ENCODE results near the gene VPS13A.
"Not testable (repeated sequence)": the region's sequence is repeated elsewhere in the genome, so short reads cannot be mapped to it uniquely, and the experiment has no call there.

VPS13A gene

DNA sequence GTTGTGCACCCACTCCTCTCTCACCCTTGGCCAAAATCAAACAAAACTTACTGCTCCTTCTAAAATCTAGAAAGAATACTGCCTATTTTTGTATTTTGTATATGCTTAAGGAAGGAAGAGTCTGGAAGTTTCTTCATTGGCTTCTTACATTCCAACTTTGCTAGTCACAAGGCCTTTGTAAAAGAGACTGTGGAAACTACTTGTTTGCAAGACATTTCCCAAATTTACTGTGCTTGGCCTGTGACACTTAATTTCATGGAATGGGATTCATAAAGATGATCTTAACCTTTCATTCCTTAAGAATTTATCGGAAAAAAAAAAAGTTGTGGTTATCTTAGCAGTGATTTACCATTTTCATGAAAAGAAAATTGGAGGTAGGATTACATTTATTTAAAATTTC, 208.9 kb downstream of the VPS13A start:
- no peak overlapping the region for H3K27ac ChIP-seq (ENCODE audit: low read depth, low read length)
- no peaks in the 10 kb centered on the region for H3K9me3 ChIP-seq (ENCODE audit: control insufficient read depth, insufficient read depth, low read depth, low read length)
- no peak overlapping the region for H3K9ac ChIP-seq (ENCODE audit: low read length)
- H3K27me3 ChIP-seq (ENCODE audit: control insufficient read depth, insufficient read depth, low read length) = no peaks in the 10 kb centered on the region
- no peaks in the 10 kb centered on the region for H3K4me1 ChIP-seq (ENCODE audit: control insufficient read depth, insufficient read depth, low read length)
- peaks cover 8% of the 10 kb centered on the region; the same call in 1 of the 2 replicates for H3K36me3 ChIP-seq (ENCODE audit: control insufficient read depth, insufficient read depth, low read length)
- H3K4me3 ChIP-seq (ENCODE audit: low read depth, low read length) = no peak overlapping the region

- Histone ChIP-seq H3K4me3 (ENCODE audit: low read depth, low read length) (no peak overlapping the region), H3K4me1 (ENCODE audit: control insufficient read depth, insufficient read depth, low read length) (no peaks in the 10 kb centered on the region), H3K27ac (ENCODE audit: low read depth, low read length) (no peak overlapping the region), H3K9me3 (ENCODE audit: control insufficient read depth, insufficient read depth, low read depth, low read length) (no peaks in the 10 kb centered on the region), H3K27me3 (ENCODE audit: control insufficient read depth, insufficient read depth, low read length) (no peaks in the 10 kb centered on the region), H3K36me3 (ENCODE audit: control insufficient read depth, insufficient read depth, low read length) (no peaks in the 10 kb centered on the region), H3K9ac (ENCODE audit: low read length) (no peak overlapping the region)
Measured at GRCh38 chr9:77391834-77392233, 214.5 kb downstream of the VPS13A start.

- Histone ChIP-seq H3K9ac (ENCODE audit: low read length) (no peak overlapping the region), H3K36me3 (ENCODE audit: control insufficient read depth, insufficient read depth, low read length) (no peaks in the 10 kb centered on the region), H3K27me3 (ENCODE audit: control insufficient read depth, insufficient read depth, low read length) (no peaks in the 10 kb centered on the region), H3K9me3 (ENCODE audit: control insufficient read depth, insufficient read depth, low read depth, low read length) (no peaks in the 10 kb centered on the region), H3K4me1 (ENCODE audit: control insufficient read depth, insufficient read depth, low read length) (no peaks in the 10 kb centered on the region), H3K4me3 (ENCODE audit: low read depth, low read length) (no peak overlapping the region), H3K27ac (ENCODE audit: low read depth, low read length) (no peak overlapping the region)
Measured at GRCh38 chr9:77392328-77392727, 215.0 kb downstream of the VPS13A start.

- H3K36me3 ChIP-seq (ENCODE audit: control insufficient read depth, insufficient read depth, low read length); H3K27me3 ChIP-seq (ENCODE audit: control insufficient read depth, insufficient read depth, low read length); H3K9ac ChIP-seq (ENCODE audit: low read length); H3K9me3 ChIP-seq (ENCODE audit: control insufficient read depth, insufficient read depth, low read depth, low read length); H3K27ac ChIP-seq (ENCODE audit: low read depth, low read length); H3K4me1 ChIP-seq (ENCODE audit: control insufficient read depth, insufficient read depth, low read length); H3K4me3 ChIP-seq (ENCODE audit: low read depth, low read length): not testable (repeated sequence)
Measured at GRCh38 chr9:77398581-77398980, 221.2 kb downstream of the VPS13A start.

DNA sequence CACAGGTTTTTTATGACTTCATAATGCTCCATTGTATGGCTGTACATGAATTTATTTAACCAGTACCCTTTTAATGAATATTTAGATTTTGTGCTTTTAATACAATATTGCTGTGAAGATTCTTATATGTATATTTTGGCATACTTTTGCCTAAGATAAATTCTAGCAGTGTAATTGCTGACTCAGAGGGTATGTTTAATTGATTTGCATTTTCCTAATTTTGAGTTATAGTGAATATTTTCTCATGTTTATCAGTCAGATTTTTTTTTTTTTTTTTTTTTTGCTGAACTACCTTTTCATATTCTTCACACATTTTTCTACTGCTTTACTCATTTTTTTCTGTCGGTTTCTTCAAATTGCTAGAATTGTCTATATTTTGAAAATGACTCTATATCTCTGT, 222.6 kb downstream of the VPS13A start:
- no peaks in the 10 kb centered on the region; the same call in 1 of the 2 replicates for H3K36me3 ChIP-seq (ENCODE audit: control insufficient read depth, insufficient read depth, low read length)
- no peaks in the 10 kb centered on the region for H3K4me1 ChIP-seq (ENCODE audit: control insufficient read depth, insufficient read depth, low read length)
- no peak overlapping the region for H3K9ac ChIP-seq (ENCODE audit: low read length)
- no peak overlapping the region for H3K4me3 ChIP-seq (ENCODE audit: low read depth, low read length)
- H3K9me3 ChIP-seq (ENCODE audit: control insufficient read depth, insufficient read depth, low read depth, low read length) = no peaks in the 10 kb centered on the region
- H3K27me3 ChIP-seq (ENCODE audit: control insufficient read depth, insufficient read depth, low read length) = no peaks in the 10 kb centered on the region
- no peak overlapping the region for H3K27ac ChIP-seq (ENCODE audit: low read depth, low read length)

DNA sequence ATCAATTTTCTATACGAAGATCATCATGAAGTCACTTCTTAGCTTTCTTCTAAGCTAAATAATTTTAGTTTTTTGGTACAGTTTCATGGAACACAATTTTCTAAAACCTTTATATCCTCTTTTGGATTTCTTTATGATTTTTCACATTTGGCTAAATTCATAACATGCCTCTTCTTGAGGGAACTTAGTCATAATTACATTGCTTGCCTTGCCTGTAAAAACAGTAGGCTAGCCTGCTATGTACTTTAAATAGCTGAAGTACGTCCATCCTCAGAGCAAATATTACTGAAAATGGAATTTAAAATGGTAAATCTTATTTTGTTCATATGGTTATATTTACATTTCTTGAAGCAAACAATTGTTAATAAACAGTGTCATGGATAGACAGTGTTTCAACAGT, 225.0 kb downstream of the VPS13A start:
- H3K9ac ChIP-seq (ENCODE audit: low read length) = no peak overlapping the region
- no peak overlapping the region for H3K27ac ChIP-seq (ENCODE audit: low read depth, low read length)
- H3K27me3 ChIP-seq (ENCODE audit: control insufficient read depth, insufficient read depth, low read length) = no peaks in the 10 kb centered on the region
- peaks cover 4% of the 10 kb centered on the region; the same call in 1 of the 2 replicates for H3K9me3 ChIP-seq (ENCODE audit: control insufficient read depth, insufficient read depth, low read depth, low read length)
- no peak overlapping the region for H3K4me3 ChIP-seq (ENCODE audit: low read depth, low read length)
- no peaks in the 10 kb centered on the region for H3K4me1 ChIP-seq (ENCODE audit: control insufficient read depth, insufficient read depth, low read length)
- H3K36me3 ChIP-seq (ENCODE audit: control insufficient read depth, insufficient read depth, low read length) = peaks cover 18% of the 10 kb centered on the region

DNA sequence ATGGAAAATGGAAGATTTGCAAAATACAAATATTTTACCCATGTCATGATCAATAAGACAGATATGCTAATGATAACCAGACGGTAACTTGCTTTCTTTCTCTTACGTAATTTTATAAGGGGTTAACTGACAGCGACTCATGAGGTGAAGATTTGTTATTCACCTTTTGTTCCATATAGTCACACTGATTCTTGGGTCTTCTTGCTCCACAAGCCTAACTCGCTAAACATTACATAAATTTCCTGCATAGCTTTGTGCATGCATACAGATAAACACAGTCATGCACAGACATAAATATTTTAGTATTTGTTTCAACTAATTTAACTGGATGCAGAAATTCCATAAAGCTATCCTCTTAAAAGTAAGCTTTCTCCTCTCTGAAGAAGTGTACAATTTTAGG, 225.9 kb downstream of the VPS13A start:
- Histone ChIP-seq H3K4me1 (ENCODE audit: control insufficient read depth, insufficient read depth, low read length) (no peaks in the 10 kb centered on the region), H3K27ac (ENCODE audit: low read depth, low read length) (no peak overlapping the region), H3K4me3 (ENCODE audit: low read depth, low read length) (no peak overlapping the region), H3K9me3 (ENCODE audit: control insufficient read depth, insufficient read depth, low read depth, low read length) (peaks cover 9% of the 10 kb centered on the region), H3K9ac (ENCODE audit: low read length) (no peak overlapping the region), H3K27me3 (ENCODE audit: control insufficient read depth, insufficient read depth, low read length) (no peaks in the 10 kb centered on the region), H3K36me3 (ENCODE audit: control insufficient read depth, insufficient read depth, low read length) (peaks cover 26% of the 10 kb centered on the region)

- not testable (repeated sequence) for H3K27me3 ChIP-seq (ENCODE audit: control insufficient read depth, insufficient read depth, low read length); H3K4me1 ChIP-seq (ENCODE audit: control insufficient read depth, insufficient read depth, low read length); H3K4me3 ChIP-seq (ENCODE audit: low read depth, low read length); H3K27ac ChIP-seq (ENCODE audit: low read depth, low read length); H3K9ac ChIP-seq (ENCODE audit: low read length)
- Histone ChIP-seq H3K36me3 (ENCODE audit: control insufficient read depth, insufficient read depth, low read length) (peaks cover 29% of the 10 kb centered on the region), H3K9me3 (ENCODE audit: control insufficient read depth, insufficient read depth, low read depth, low read length) (peaks cover 13% of the 10 kb centered on the region)
Measured at GRCh38 chr9:77408521-77408920, 231.2 kb downstream of the VPS13A start.

GRCh38 chr9:77417566-77417965, 240.2 kb downstream of the VPS13A start:
- peaks cover 6% of the 10 kb centered on the region; the same call in 1 of the 2 replicates for H3K36me3 ChIP-seq (ENCODE audit: control insufficient read depth, insufficient read depth, low read length)
- 0 out of 2 replicates have a peak overlapping the region, but pooled peaks have one; percentile 37 for H3K27ac ChIP-seq (ENCODE audit: low read depth, low read length)
- 0 out of 2 replicates have a peak, but pooled peaks cover 4% of the 10 kb centered on the region for H3K4me1 ChIP-seq (ENCODE audit: control insufficient read depth, insufficient read depth, low read length)
- no peak overlapping the region for H3K4me3 ChIP-seq (ENCODE audit: low read depth, low read length)
- no peaks in the 10 kb centered on the region for H3K9me3 ChIP-seq (ENCODE audit: control insufficient read depth, insufficient read depth, low read depth, low read length)
- H3K27me3 ChIP-seq (ENCODE audit: control insufficient read depth, insufficient read depth, low read length) = no peaks in the 10 kb centered on the region
- H3K9ac ChIP-seq (ENCODE audit: low read length) = no peak overlapping the region

GRCh38 chr9:77418226-77418625, 240.9 kb downstream of the VPS13A start:
- 0 out of 2 replicates have a peak, but pooled peaks cover 4% of the 10 kb centered on the region for H3K4me1 ChIP-seq (ENCODE audit: control insufficient read depth, insufficient read depth, low read length)
- 0 out of 2 replicates have a peak overlapping the region, but pooled peaks have one; percentile 37 for H3K27ac ChIP-seq (ENCODE audit: low read depth, low read length)
- H3K9me3 ChIP-seq (ENCODE audit: control insufficient read depth, insufficient read depth, low read depth, low read length) = no peaks in the 10 kb centered on the region
- H3K9ac ChIP-seq (ENCODE audit: low read length) = no peak overlapping the region
- no peaks in the 10 kb centered on the region for H3K27me3 ChIP-seq (ENCODE audit: control insufficient read depth, insufficient read depth, low read length)
- no peak overlapping the region for H3K4me3 ChIP-seq (ENCODE audit: low read depth, low read length)
- H3K36me3 ChIP-seq (ENCODE audit: control insufficient read depth, insufficient read depth, low read length) = peaks cover 6% of the 10 kb centered on the region; the same call in 1 of the 2 replicates

GRCh38 chr9:77420641-77421040, 243.3 kb downstream of the VPS13A start:
- Histone ChIP-seq H3K36me3 (ENCODE audit: control insufficient read depth, insufficient read depth, low read length) (peaks cover 5% of the 10 kb centered on the region; the same call in 1 of the 2 replicates), H3K27ac (ENCODE audit: low read depth, low read length) (no peak overlapping the region), H3K9me3 (ENCODE audit: control insufficient read depth, insufficient read depth, low read depth, low read length) (no peaks in the 10 kb centered on the region), H3K4me1 (ENCODE audit: control insufficient read depth, insufficient read depth, low read length) (0 out of 2 replicates have a peak, but pooled peaks cover 4% of the 10 kb centered on the region), H3K27me3 (ENCODE audit: control insufficient read depth, insufficient read depth, low read length) (no peaks in the 10 kb centered on the region), H3K4me3 (ENCODE audit: low read depth, low read length) (no peak overlapping the region), H3K9ac (ENCODE audit: low read length) (no peak overlapping the region)

All from HUES6 (cell line).